Heart right ventricle (tissue), 16 donors: ENCODE measurements around the gene COL7A1. TPM values are rescaled to one million over a fixed set of nuclear protein-coding genes. Genes with fewer than 3 reads are reported as not detected.

Experiments
- ATAC-seq, 8 donors: fragments of 200-7000 bp; cut with Tn5 transposase; one replicate each; pipeline ENCODE4 v1.9.1; 2020; ENCODE audit warnings: mild to moderate bottlenecking in 8 of 8, moderate library complexity in 8 of 8, moderate number of reproducible peaks in 1 of 8
- DNase-seq, 2 donors: peaks; one replicate each; pipeline ENCODE4 v3.0.0-alpha.2; 2020
- H3K27ac ChIP-seq, 10 donors: fragments of 200-600 bp; sonication (generic) in 2 of 10; one replicate each; pipeline versions ENCODE4 v1.5.0 to v1.8.0; 2020 to 2022; ENCODE audit warnings: mild to moderate bottlenecking in 3 of 10
- H3K27me3 ChIP-seq, 7 donors: fragments of 200-600 bp; one replicate each; pipeline ENCODE4 v1.8.0; 2021 to 2022; ENCODE audit warnings: mild to moderate bottlenecking in 2 of 7
- H3K36me3 ChIP-seq, 9 donors: fragments of 200-600 bp; sonication (generic) in 1 of 9; one replicate each; pipeline versions ENCODE4 v1.5.0 to v1.8.0; 2020 to 2022; ENCODE audit warnings: mild to moderate bottlenecking in 2 of 9
- H3K4me1 ChIP-seq, 9 donors: fragments of 200-600 bp; sonication (generic) in 1 of 9; one replicate each; pipeline versions ENCODE4 v1.5.0 to v1.8.0; 2020 to 2022; ENCODE audit warnings: mild to moderate bottlenecking in 4 of 9
- H3K4me3 ChIP-seq, 10 donors: fragments of 200-600 bp; sonication (generic) in 2 of 10; one replicate each; pipeline versions ENCODE4 v1.5.0 to v1.8.0; 2020 to 2022; ENCODE audit warnings: mild to moderate bottlenecking in 7 of 10, moderate library complexity in 2 of 10
- H3K9me3 ChIP-seq, 11 donors: fragments of 200-600 bp in 10 of 11; sonication (generic) in 2 of 11; one replicate each; pipeline versions ENCODE4 v1.5.0 to v1.8.0; 2013 to 2022; ENCODE audit warnings: mild to moderate bottlenecking in 2 of 11, control low read depth in 1 of 11, moderate library complexity in 1 of 11
- CTCF ChIP-seq, 9 donors: fragments of 200-600 bp; sonication (generic) in 2 of 9; IDR thresholded peaks; one replicate each; pipeline versions ENCODE4 v1.5.0 to v1.8.0; 2021 to 2022; ENCODE audit warnings: antibody characterized with exemption in 9 of 9, mild to moderate bottlenecking in 5 of 9, moderate library complexity in 1 of 9
- WGBS, 2 donors: extraction: QIAGEN DNeasy Blood & Tissue Kit; methylation state at CpG; one replicate each; pipeline ENCODE4 v1.1.7; 2013; ENCODE audit warnings: inconsistent platforms in 1 of 2; 5-methylcytosine and 5-hydroxymethylcytosine counted together
- intact Hi-C, 10 donors: fragments of 100-400 bp; cut with DNase I; formaldehyde crosslinking; loops; one replicate each; pipeline versions ENCODE4 v1.11.1 to v1.14.2; 2022
- polyA plus RNA-seq, 2 donors: library from polyadenylated mRNA; stranded (reverse); fragments of 200-250 nt; gene quantifications; one replicate each; pipeline ENCODE4 v1.2.3, GENCODE V29; 2013
- total RNA-seq, 10 donors: library from RNA; stranded (reverse); fragmentation: NEBNext Ultra II Directional in 3 of 10; extraction: Animal tissue kit (Norgen Biotek cat#: 25700) in 3 of 10; gene quantifications; one replicate each; pipeline versions ENCODE4 v1.2.1 to v1.2.4, GENCODE V29; 2021 to 2023
- donor health status: Arrhythmogenic right ventricular cardiomyopathy.
- donor health status: ischemic (EF 13 %, LVEDD 7.1; RV severe dilation, severe dysfunction).
- donor health status: healthy with polysubstance abuse.
- donor health status: DM: no; HTN: yes; CAD: no.
- donor health status: DM: no; HTN: no; CAD: no.
- donor health status: ischemic (EF 25% LVEDD 6.9; RV normal size, moderate dysfunction).
- donor health status: ischemic (EF 25% LVEDD 5.7; RV mildly dilated, moderate dysfunction).
- donor health status: healthy.
- donor health status: DM: yes; HTN: yes; CAD: no.
- donor health status: Ischemic cardiomyopathy.
- donor health status: ischemic (EF 35%, LVEDD 5.7; RV mildly dilated, moderate dysfunction).
- donor health status: nonischemic (EF 11% LVEDD 7.7; RV severe dilation, severe dysfunction).
- donor health status: DM: yes; HTN: yes; CAD: no.
- donor health status: PGD.
- donor health status: ischemic (EF 29% LVEDD 5.4; RV normal size, mild dysfunction).
- donor health status: nonischemic (EF 23%, LVEDD 6.1; RV moderate dilation, normal function).

COL7A1 gene
- total and polyA plus RNA-seq, 12 donors, result 6.1 to 63.5 (median 12.6) TPM

DNA sequence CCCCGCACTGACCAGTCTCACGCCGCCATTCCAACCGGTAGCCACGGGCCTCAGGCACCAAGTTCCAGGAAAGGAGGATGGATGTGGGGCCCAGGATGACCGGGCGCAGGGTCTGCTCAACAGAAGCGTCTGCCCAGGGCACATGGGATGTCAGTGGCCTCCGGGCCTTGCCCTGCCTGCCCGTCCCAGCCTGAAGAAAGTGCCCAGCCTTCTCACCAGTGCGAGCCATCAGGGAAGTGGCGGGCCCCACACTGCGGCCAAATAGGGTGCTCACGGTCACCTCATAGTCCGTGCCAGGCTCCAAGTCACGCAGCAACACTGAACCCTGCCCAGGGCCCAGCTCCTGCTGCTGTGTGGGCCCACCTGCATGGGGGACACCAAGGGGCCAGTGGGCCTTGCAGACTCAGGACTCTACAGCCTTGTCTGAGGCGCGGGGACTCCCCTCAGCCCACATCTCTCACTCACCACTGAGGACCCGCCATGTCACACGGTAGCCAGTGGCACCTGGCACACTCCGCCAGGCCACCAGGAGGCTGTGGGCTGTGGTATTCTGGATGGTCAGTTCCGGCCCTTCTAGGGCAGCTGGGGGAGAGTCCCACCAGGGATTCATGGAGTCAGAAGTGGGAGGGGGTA, 3.1 kb downstream of the COL7A1 start:
- H3K36me3 ChIP-seq, result peaks cover 0 to 4% (median 0%) of the 10 kb centered on the region in 9 donors
- WGBS, 2 donors, result 93 to 95% methylated on average over 22 of the region's 22 CpGs
- intact Hi-C loops, result no loop called here
- no peak overlapping the region for H3K4me3 ChIP-seq
- no peaks in the 10 kb centered on the region for H3K9me3 ChIP-seq
- TF ChIP-seq CTCF (IDR thresholded peaks at IDR 0.05), result no peak
- ATAC-seq (no peak), DNase-seq (no peak)
- H3K27ac ChIP-seq, result no peak overlapping the region
- peaks cover 0 to 28% (median 0%) of the 10 kb centered on the region in 7 donors for H3K27me3 ChIP-seq
- peaks cover 12 to 31% (median 26%) of the 10 kb centered on the region in 9 donors for H3K4me1 ChIP-seq

- WGBS, 2 donors, result 89 to 91% methylated on average over 14 of the region's 14 CpGs
- H3K27me3 ChIP-seq, result peaks cover 0 to 28% (median 0%) of the 10 kb centered on the region in 7 donors
- TF ChIP-seq CTCF (IDR thresholded peaks at IDR 0.05), result no peak
- ATAC-seq (no peak), DNase-seq (no peak)
- no peak overlapping the region for H3K4me3 ChIP-seq
- H3K4me1 ChIP-seq, result peaks cover 8 to 25% (median 21%) of the 10 kb centered on the region in 9 donors
- no peaks in the 10 kb centered on the region for H3K9me3 ChIP-seq
- H3K36me3 ChIP-seq, result peaks cover 0 to 8% (median 0%) of the 10 kb centered on the region in 9 donors
- H3K27ac ChIP-seq, result no peak overlapping the region
- intact Hi-C loops, result no loop called here
Measured at GRCh38 chr3:48591436-48591835, 3.7 kb downstream of the COL7A1 start.

GRCh38 chr3:48588230-48588629, 6.9 kb downstream of the COL7A1 start:
- no peaks in the 10 kb centered on the region for H3K9me3 ChIP-seq
- intact Hi-C loops, result no loop called here
- WGBS, 2 donors, result 72 to 75% methylated on average over 15 of the region's 15 CpGs
- no peaks in the 10 kb centered on the region for H3K27me3 ChIP-seq
- H3K36me3 ChIP-seq, result peaks cover 0 to 29% (median 0%) of the 10 kb centered on the region in 9 donors
- DNase-seq (no peak), ATAC-seq (no peak)
- H3K4me1 ChIP-seq, result no peaks in the 10 kb centered on the region
- TF ChIP-seq CTCF (IDR thresholded peaks at IDR 0.05), result no peak
- no peak overlapping the region for H3K27ac ChIP-seq
- H3K4me3 ChIP-seq, result no peak overlapping the region

DNA sequence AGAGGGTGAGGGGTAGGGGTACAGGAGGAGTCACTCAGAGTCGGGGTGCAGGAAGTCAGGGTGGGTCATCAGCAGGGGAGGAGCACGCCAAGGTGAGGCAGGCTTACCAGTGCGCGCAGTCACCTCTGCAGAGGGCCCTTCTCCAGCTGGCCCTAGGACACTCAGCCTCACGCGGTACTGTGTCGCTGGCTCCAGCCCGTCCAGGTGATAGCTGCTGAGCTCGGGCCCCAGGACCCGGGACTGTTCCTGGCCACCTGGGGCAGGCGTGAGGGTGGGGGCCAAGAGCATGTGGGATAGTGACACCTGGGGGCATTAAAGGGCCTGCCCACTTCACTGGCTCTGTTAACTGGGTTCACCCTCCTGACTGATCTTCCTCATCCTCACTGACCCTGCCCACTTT, 7.4 kb downstream of the COL7A1 start:
- no peak for TF ChIP-seq CTCF (IDR thresholded peaks at IDR 0.05)
- Histone ChIP-seq H3K27me3 (no peaks in the 10 kb centered on the region), H3K27ac (no peak overlapping the region), H3K9me3 (no peaks in the 10 kb centered on the region), H3K4me3 (no peak overlapping the region), H3K4me1 (no peaks in the 10 kb centered on the region), H3K36me3 (peaks cover 0 to 34% (median 0%) of the 10 kb centered on the region in 9 donors)
- 81 to 83% methylated on average over 11 of the region's 11 CpGs for WGBS, 2 donors
- no peak for DNase-seq
- intact Hi-C loops, result no loop called here
- ATAC-seq, result no peak
